HepG2 (cell line): ENCODE results near the gene LMAN2. TPM values are rescaled to one million over a fixed set of nuclear protein-coding genes. Genes with fewer than 3 reads are reported as not detected.

Source experiments
- GFI1 ChIP-seq: sonication (generic); formaldehyde crosslinking; IDR thresholded peaks from 2 replicates; pipeline ENCODE4 v1.5.0; 2020; ENCODE audit warnings: missing genetic modification reagents, mild to moderate bottlenecking, borderline replicate concordance
- NONO ChIP-seq, 2 experiments: fragments of 450-650 bp in 1 of 2; sonication (generic) in 1 of 2; formaldehyde crosslinking in 1 of 2; IDR thresholded peaks in 1 of 2; conservative IDR thresholded peaks in 1 of 2; 2 replicates each; pipeline versions ENCODE4 v1.6.1 to v1.8.0; 2017 to 2022; ENCODE audit warnings: mild to moderate bottlenecking in 1 of 2, missing genetic modification reagents in 1 of 2, moderate library complexity in 1 of 2
- TMF1 ChIP-seq: sonication (generic); formaldehyde crosslinking; IDR thresholded peaks from 2 replicates; pipeline ENCODE4 v1.8.1; 2022; ENCODE audit warnings: low read depth, missing genetic modification reagents
- ZBTB33 ChIP-seq: sonication (generic); formaldehyde crosslinking; IDR thresholded peaks from 2 replicates; pipeline ENCODE4 v1.4.0; 2020; ENCODE audit warnings: missing genetic modification reagents
- ZBTB38 ChIP-seq: sonication (generic); formaldehyde crosslinking; IDR thresholded peaks from 2 replicates; pipeline ENCODE4 v1.5.1; 2020; ENCODE audit warnings: mild to moderate bottlenecking, missing genetic modification reagents
- ZBTB7A ChIP-seq: sonication (generic); formaldehyde crosslinking; IDR thresholded peaks from 2 replicates; pipeline ENCODE4 v1.8.0; 2022; ENCODE audit warnings: mild to moderate bottlenecking, missing genetic modification reagents
- ZFY ChIP-seq: sonication (generic); formaldehyde crosslinking; IDR thresholded peaks from 2 replicates; pipeline ENCODE4 v1.4.0; 2020; ENCODE audit warnings: missing genetic modification reagents
- ZNF17 ChIP-seq: sonication (generic); formaldehyde crosslinking; IDR thresholded peaks from 2 replicates; pipeline ENCODE4 v1.5.0; 2020; ENCODE audit warnings: mild to moderate bottlenecking, missing genetic modification reagents
- ZNF547 ChIP-seq: sonication (generic); formaldehyde crosslinking; IDR thresholded peaks from 2 replicates; pipeline ENCODE4 v1.5.1; 2020; ENCODE audit warnings: mild to moderate bottlenecking, missing genetic modification reagents
- ZNF605 ChIP-seq: sonication (generic); formaldehyde crosslinking; IDR thresholded peaks from 2 replicates; pipeline ENCODE4 v1.8.0; 2022; ENCODE audit warnings: mild to moderate bottlenecking, missing genetic modification reagents
- polyA plus RNA-seq, 8 experiments: library from polyadenylated mRNA; depleted of rRNA in 3 of 8; stranded (reverse) in 7 of 8; unstranded in 1 of 8; fragments of >200 nt; fragmentation: Illumina TruSeq in 4 of 8; extraction: Trizol in 4 of 8; gene quantifications; 2 replicates each; pipeline versions ENCODE4 v1.2.1 to v1.2.3, GENCODE V29; 2011 to 2016; ENCODE audit warnings: low read depth in 4 of 8, missing spikeins in 1 of 8, mixed read lengths in 1 of 8; ENCODE audit not compliant: insufficient read depth in 1 of 8
- total RNA-seq, 5 experiments: library from RNA; depleted of rRNA; stranded (reverse); fragments of >200 nt; fragmentation: Illumina TruSeq; extraction: Trizol; gene quantifications; 2 replicates each; pipeline ENCODE4 v1.2.3, GENCODE V29; 2016; ENCODE audit warnings: low read depth in 1 of 5
- TF ChIP-seq, protein P1 (sequence below): sonication (generic); formaldehyde crosslinking; IDR thresholded peaks from 2 replicates; pipeline ENCODE4 v1.9.0; 2022; ENCODE audit warnings: missing genetic modification reagents, mild to moderate bottlenecking, borderline replicate concordance
- TF ChIP-seq, protein P2 (sequence below): sonication (generic); formaldehyde crosslinking; IDR thresholded peaks from 2 replicates; pipeline ENCODE4 v1.4.0; 2020; ENCODE audit warnings: missing genetic modification reagents

Gene LMAN2
- total and polyA plus RNA-seq, 2 of the 13 experiments (the other 11 are each of a cell fraction or from before 2014, with no cell fraction given) = 191 to 197 TPM

GRCh38 chr5:177367323-177367848, 15.9 kb upstream of the LMAN2 start (continued):
- TF ChIP-seq ZNF547 (CRISPR knock-in tag) = 0 out of 2 replicates have a peak, but pooled peaks have one; percentile 25
- TF ChIP-seq ZNF605 (CRISPR knock-in tag) = peak; percentile 10; the same call in 1 of the 2 replicates
- TF ChIP-seq TMF1 = no peak
- 0 out of 2 replicates have a peak, but pooled peaks have one; percentile 29 for TF ChIP-seq ZNF17 (CRISPR knock-in tag)
- TF ChIP-seq, protein P1, sequence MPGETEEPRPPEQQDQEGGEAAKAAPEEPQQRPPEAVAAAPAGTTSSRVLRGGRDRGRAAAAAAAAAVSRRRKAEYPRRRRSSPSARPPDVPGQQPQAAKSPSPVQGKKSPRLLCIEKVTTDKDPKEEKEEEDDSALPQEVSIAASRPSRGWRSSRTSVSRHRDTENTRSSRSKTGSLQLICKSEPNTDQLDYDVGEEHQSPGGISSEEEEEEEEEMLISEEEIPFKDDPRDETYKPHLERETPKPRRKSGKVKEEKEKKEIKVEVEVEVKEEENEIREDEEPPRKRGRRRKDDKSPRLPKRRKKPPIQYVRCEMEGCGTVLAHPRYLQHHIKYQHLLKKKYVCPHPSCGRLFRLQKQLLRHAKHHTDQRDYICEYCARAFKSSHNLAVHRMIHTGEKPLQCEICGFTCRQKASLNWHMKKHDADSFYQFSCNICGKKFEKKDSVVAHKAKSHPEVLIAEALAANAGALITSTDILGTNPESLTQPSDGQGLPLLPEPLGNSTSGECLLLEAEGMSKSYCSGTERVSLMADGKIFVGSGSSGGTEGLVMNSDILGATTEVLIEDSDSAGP (CRISPR knock-in tag) = 0 out of 2 replicates have a peak, but pooled peaks have one; percentile 30
- TF ChIP-seq, protein P2, sequence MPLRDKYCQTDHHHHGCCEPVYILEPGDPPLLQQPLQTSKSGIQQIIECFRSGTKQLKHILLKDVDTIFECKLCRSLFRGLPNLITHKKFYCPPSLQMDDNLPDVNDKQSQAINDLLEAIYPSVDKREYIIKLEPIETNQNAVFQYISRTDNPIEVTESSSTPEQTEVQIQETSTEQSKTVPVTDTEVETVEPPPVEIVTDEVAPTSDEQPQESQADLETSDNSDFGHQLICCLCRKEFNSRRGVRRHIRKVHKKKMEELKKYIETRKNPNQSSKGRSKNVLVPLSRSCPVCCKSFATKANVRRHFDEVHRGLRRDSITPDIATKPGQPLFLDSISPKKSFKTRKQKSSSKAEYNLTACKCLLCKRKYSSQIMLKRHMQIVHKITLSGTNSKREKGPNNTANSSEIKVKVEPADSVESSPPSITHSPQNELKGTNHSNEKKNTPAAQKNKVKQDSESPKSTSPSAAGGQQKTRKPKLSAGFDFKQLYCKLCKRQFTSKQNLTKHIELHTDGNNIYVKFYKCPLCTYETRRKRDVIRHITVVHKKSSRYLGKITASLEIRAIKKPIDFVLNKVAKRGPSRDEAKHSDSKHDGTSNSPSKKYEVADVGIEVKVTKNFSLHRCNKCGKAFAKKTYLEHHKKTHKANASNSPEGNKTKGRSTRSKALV = no peak
- TF ChIP-seq ZBTB7A (CRISPR knock-in tag) = 0 out of 2 replicates have a peak, but pooled peaks have one; percentile 13
- peak; percentile 29; the same call in 1 of the 2 replicates for TF ChIP-seq GFI1
- TF ChIP-seq ZBTB38 = peak; percentile 61; the same call in 1 of the 2 replicates
- TF ChIP-seq NONO (IDR thresholded peaks at IDR 0.05) = no peak
- TF ChIP-seq NONO (CRISPR knock-in tag; conservative IDR thresholded peaks at IDR 0.05) = 0 out of 2 replicates have a peak, but pooled peaks have one; percentile 15
- peak; percentile 89 for TF ChIP-seq ZBTB33 (CRISPR knock-in tag)
- TF ChIP-seq ZFY (CRISPR knock-in tag) = no peak
